SK-N-SH (cell line): ENCODE measurements around the gene OSCAR.

ENCODE experiments used
- ELF1 ChIP-seq: IDR thresholded peaks from 2 replicates; pipeline ENCODE4 v1.4.0; 2012
- EP300 ChIP-seq, 2 experiments: IDR thresholded peaks; 2 replicates each; pipeline versions ENCODE4 v1.4.0 to v1.6.1; 2012; ENCODE audit warnings: borderline replicate concordance in 1 of 2, low read depth in 1 of 2, low read length in 1 of 2
- EZH2phosphoT487 ChIP-seq: fragments of 200-600 bp; sonication (generic); IDR thresholded peaks from 2 replicates; pipeline ENCODE4 v1.6.1; 2017; ENCODE audit warnings: low read depth, mixed run types, mild to moderate bottlenecking, antibody characterized with exemption, moderate library complexity, borderline replicate concordance
- FOXM1 ChIP-seq: IDR thresholded peaks from 2 replicates; pipeline ENCODE4 v1.4.0; 2012; ENCODE audit warnings: low read depth, mild to moderate bottlenecking
- JUND ChIP-seq: IDR thresholded peaks from 2 replicates; pipeline ENCODE4 v1.4.0; 2012
- MAX ChIP-seq: IDR thresholded peaks from 2 replicates; pipeline ENCODE4 v1.4.0; 2012; ENCODE audit warnings: low read depth
- MEF2A ChIP-seq: IDR thresholded peaks from 2 replicates; pipeline ENCODE4 v1.4.0; 2012; ENCODE audit warnings: low read depth, borderline replicate concordance
- MXI1 ChIP-seq: IDR thresholded peaks from 2 replicates; pipeline ENCODE4 v1.6.1; 2012; ENCODE audit warnings: mild to moderate bottlenecking, low read depth, low read length, improper control_type of control experiment
- NFIC ChIP-seq: IDR thresholded peaks from 2 replicates; pipeline ENCODE4 v1.4.0; 2012; ENCODE audit warnings: borderline replicate concordance
- NRF1 ChIP-seq: IDR thresholded peaks from 2 replicates; pipeline ENCODE4 v1.6.1; 2012; ENCODE audit warnings: low read depth, mild to moderate bottlenecking, low read length
- POLR2AphosphoS5 ChIP-seq: IDR thresholded peaks from 2 replicates; pipeline ENCODE4 v1.6.1; 2012; ENCODE audit warnings: low read depth, low read length
- TAF1 ChIP-seq: IDR thresholded peaks from 2 replicates; pipeline ENCODE4 v1.6.1; 2012; ENCODE audit warnings: low read depth, mild to moderate bottlenecking, low read length, moderate library complexity, borderline replicate concordance
- USF2 ChIP-seq: fragments of 150-350 bp; IDR thresholded peaks from 2 replicates; pipeline ENCODE4 v1.6.1; 2017; ENCODE audit warnings: antibody characterized with exemption, low read length, low read depth, borderline replicate concordance
- TF ChIP-seq, protein P1 (sequence below): fragments of 200-600 bp; sonication (generic); IDR thresholded peaks from 2 replicates; pipeline ENCODE4 v1.6.1; 2017; ENCODE audit warnings: antibody characterized with exemption, mild to moderate bottlenecking, moderate library complexity

DNA sequence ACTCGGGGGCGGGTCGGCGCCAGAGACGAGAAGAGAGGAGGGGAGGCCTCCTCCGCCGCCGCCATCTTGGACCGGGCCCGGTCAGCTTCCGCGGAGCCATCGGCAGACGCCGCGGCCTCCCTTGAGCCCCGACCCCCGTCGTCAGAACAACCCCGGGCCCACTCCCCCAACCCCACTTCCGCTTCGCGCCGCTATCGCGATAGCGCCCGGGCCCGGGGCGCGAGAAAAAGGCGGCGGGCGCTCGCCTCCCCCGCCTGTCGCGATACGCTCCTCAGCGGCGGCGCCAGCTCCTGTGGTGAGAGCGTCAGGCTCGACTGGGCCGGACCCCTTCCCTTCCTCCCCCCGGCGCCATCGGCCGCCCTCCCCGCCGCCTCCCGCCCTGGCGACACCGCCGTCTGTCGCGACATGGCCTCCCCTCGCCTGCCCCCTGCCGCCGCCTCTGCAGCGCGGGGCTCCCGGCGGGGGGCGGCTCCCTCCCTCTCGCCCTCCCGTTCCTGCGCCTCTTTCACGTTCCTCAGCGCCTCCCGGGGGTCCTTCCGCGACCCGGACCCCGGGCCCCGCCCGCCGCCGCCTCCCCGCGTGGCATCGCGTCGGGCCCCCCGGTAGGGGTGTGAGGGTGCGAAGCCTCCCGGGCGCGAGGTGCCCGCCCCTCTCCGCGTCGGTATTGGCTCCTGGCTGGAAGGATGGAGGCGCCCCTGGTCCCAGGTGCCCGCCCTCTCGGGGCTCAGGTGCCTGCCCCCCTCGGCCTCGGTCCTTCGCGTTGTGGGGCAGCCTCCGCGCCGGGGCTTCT, 37.3 kb upstream of the OSCAR start, which contains the start of gene CNOT3:
- TF ChIP-seq EZH2phosphoT487 (no peak), NFIC (no peak), MAX (peak; percentile 33; the same call in 1 of the 2 replicates), EP300 (IDR thresholded peaks at IDR 0.05; ENCODE audit: borderline replicate concordance in 1 of 2, low read depth in 1 of 2, low read length in 1 of 2) (no peak), NRF1 (no peak), FOXM1 (no peak), MXI1 (no peak), TAF1 (peak; percentile 60; the same call in 1 of the 2 replicates), JUND (no peak), POLR2AphosphoS5 (peak; percentile 78), ELF1 (no peak), USF2 (no peak), MEF2A (no peak)
- TF ChIP-seq, protein P1, sequence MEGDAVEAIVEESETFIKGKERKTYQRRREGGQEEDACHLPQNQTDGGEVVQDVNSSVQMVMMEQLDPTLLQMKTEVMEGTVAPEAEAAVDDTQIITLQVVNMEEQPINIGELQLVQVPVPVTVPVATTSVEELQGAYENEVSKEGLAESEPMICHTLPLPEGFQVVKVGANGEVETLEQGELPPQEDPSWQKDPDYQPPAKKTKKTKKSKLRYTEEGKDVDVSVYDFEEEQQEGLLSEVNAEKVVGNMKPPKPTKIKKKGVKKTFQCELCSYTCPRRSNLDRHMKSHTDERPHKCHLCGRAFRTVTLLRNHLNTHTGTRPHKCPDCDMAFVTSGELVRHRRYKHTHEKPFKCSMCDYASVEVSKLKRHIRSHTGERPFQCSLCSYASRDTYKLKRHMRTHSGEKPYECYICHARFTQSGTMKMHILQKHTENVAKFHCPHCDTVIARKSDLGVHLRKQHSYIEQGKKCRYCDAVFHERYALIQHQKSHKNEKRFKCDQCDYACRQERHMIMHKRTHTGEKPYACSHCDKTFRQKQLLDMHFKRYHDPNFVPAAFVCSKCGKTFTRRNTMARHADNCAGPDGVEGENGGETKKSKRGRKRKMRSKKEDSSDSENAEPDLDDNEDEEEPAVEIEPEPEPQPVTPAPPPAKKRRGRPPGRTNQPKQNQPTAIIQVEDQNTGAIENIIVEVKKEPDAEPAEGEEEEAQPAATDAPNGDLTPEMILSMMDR = peak; percentile 7; the same call in 1 of the 2 replicates
